Measurements from ENCODE around the gene SORCS2.

The SORCS2 gene

GRCh38 chr4:7392438-7393421, 200.4 kb downstream of the SORCS2 start:
- no peak overlapping the region for H3K4me3 ChIP-seq (ENCODE audit: low read depth, low read length)
- TF ChIP-seq, protein P1, sequence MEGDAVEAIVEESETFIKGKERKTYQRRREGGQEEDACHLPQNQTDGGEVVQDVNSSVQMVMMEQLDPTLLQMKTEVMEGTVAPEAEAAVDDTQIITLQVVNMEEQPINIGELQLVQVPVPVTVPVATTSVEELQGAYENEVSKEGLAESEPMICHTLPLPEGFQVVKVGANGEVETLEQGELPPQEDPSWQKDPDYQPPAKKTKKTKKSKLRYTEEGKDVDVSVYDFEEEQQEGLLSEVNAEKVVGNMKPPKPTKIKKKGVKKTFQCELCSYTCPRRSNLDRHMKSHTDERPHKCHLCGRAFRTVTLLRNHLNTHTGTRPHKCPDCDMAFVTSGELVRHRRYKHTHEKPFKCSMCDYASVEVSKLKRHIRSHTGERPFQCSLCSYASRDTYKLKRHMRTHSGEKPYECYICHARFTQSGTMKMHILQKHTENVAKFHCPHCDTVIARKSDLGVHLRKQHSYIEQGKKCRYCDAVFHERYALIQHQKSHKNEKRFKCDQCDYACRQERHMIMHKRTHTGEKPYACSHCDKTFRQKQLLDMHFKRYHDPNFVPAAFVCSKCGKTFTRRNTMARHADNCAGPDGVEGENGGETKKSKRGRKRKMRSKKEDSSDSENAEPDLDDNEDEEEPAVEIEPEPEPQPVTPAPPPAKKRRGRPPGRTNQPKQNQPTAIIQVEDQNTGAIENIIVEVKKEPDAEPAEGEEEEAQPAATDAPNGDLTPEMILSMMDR (conservative IDR thresholded peaks at IDR 0.05; ENCODE audit: low read depth, low read length), result peak; percentile 56
- peak; percentile 49 for DNase-seq (ENCODE audit: low read depth)

DNA sequence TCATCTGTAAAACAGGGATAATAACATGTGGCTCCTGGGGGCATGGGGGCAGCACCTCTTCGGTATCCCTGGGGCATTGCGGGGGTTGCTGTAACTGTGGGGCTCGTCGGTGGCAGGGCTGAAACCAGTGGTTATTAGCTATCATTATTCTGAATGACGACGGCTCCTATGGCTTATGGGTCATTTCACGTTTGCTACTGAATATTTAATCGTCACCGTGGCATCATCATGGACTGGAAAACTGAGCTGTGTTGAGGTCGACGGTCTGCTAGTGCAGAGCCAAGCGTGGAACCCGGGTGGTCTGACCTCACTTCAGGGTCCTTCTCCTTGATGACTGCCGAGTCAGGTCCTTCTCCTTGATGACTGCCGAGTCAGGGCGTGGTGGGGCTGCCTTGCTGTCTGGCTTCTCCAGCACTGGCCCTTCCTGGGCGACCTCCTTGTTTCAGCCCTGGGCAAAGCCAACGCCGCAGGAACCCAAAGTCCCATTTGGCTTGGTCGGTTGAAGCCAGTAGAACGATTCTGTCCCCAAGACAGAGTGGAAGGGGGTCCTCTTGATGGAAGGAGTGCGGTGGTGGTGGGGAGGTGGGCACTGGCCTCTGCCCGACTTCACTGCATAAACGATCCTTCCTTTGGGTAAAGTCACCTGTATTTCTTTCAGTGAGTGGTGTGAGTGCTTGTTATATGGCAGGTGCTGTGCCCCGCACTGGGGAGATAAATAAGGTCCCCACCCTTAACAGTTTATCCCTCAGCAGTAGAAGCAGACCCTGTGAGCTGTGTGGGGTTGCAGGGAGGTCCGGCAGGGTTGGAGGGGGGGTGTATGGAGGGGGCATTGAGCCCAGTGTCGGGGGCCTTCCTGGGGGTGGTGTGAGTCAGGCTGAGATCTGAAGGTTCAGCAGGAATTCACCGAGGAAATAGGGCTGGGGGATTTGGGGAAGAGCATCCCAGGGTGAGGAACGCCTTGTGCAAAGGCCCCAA, 201.6 kb downstream of the SORCS2 start:
- no peak for DNase-seq (ENCODE audit: low read depth)
- TF ChIP-seq, protein P1 (conservative IDR thresholded peaks at IDR 0.05; ENCODE audit: low read depth, low read length), result no peak
- H3K4me3 ChIP-seq (ENCODE audit: low read depth, low read length), result no peak overlapping the region

GRCh38 chr4:7394681-7395451, 202.5 kb downstream of the SORCS2 start:
- no peak for DNase-seq (ENCODE audit: low read depth)
- TF ChIP-seq, protein P1 (conservative IDR thresholded peaks at IDR 0.05; ENCODE audit: low read depth, low read length), result no peak
- H3K4me3 ChIP-seq (ENCODE audit: low read depth, low read length), result no peak overlapping the region

DNA sequence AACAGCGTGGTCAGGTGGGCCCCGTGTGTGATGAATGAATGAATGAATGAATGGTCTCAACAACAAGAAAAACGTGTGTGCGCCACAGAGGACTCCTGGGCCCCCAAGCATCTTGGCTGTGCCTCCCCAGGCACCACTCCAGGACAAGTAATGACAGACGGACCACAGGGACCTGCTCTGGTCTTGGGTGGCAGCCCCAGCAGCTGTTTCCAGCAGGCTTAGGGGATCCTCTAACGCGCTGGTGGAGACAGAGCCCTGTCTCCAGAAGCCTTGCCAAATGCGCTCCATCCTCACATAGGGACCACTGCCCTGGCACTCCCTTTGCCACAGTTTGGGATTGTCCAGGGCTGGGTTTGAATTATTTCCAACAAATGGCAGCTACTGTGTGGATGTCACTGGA, 203.3 kb downstream of the SORCS2 start:
- no peak for DNase-seq (ENCODE audit: low read depth)
- H3K4me3 ChIP-seq (ENCODE audit: low read depth, low read length), result no peak overlapping the region
- TF ChIP-seq, protein P1 (conservative IDR thresholded peaks at IDR 0.05; ENCODE audit: low read depth, low read length), result no peak

DNA sequence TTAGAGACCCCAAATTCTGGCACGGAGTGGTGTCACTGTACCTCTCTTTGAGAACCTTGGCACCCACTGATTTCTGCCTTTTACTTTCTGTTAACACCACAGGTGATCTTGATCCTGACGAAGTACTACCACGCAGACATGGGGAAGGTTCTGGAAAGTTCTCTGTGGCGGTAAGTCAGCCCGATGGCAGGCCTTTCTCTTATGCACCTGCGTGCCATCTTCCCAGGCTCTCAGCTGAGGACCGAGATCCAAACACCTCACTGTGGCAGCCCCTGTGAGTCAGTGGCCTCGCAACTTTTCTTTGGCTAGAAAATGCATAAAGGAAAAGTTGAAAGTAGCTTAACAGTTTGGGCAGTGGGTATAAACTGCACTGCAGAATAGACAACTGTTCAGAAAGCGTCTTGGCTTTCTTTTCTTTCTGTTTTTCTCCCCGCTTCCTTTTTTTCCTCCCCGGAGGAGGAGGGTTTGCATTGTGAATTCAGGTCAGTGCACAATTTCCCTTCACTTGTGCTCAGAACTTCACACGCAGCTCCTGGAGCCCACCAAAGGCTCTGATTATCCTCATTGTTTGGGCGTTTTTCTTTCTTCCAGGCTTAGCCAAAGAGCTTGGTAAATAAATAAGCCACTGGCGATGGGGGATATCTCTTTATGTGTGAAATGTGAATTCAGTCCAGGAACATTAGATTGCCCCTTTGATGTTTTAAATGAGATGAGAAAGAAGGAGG, 204.0 kb downstream of the SORCS2 start:
- H3K4me3 ChIP-seq (ENCODE audit: low read depth, low read length), result no peak overlapping the region
- no peak for DNase-seq (ENCODE audit: low read depth)
- TF ChIP-seq, protein P1 (conservative IDR thresholded peaks at IDR 0.05; ENCODE audit: low read depth, low read length), result no peak

Measured in choroid plexus epithelial cell (primary cell).